Endothelial cell of umbilical vein (primary cell): ENCODE measurements around the gene NOTCH1. TPM values are rescaled to one million over a fixed set of nuclear protein-coding genes. Genes with fewer than 3 reads are reported as not detected.

Experiments
- Bru-seq: library from RNA; stranded (reverse); fragments of 400-500 nt; gene quantifications from one replicate; lab custom pipeline; 2021; lab: Mats Ljungman, UMichigan
- BruChase-seq, 2 experiments: library from RNA; stranded (reverse); fragments of 400-500 nt; gene quantifications; one replicate each; lab custom pipeline; 2021; lab: Mats Ljungman, UMichigan
- BruUV-seq: library from RNA; stranded (reverse); fragments of 400-500 nt; replicated peaks from 2 replicates; lab custom pipeline; 2021; lab: Mats Ljungman, UMichigan
- CTCF ChIA-PET: fragments of 300-600, 350-600 bp; sonication (Branson Sonifier 250); formaldehyde crosslinking; loops from one replicate; lab custom pipeline; 2021; ENCODE audit warnings: antibody characterized with exemption, inconsistent platforms; lab: Charles Lee
- POLR2A ChIA-PET: fragments of 300-600, 350-600 bp; sonication (Branson Sonifier 250); formaldehyde crosslinking; loops from one replicate; lab custom pipeline; 2021; ENCODE audit warnings: antibody characterized with exemption, inconsistent platforms; lab: Charles Lee
- DNase-seq: peaks from one replicate; pipeline ENCODE4 v3.0.0-alpha.2; 2011; ENCODE audit warnings: low read depth, low spot score
- FAIRE-seq: peaks from 2 replicates; lab custom pipeline; 2011; peaks lifted over from hg19 to GRCh38; lab: Jason Lieb, UNC
- H2AFZ ChIP-seq: 2 replicates; pipeline ENCODE4 v1.6.0; 2012; ENCODE audit warnings: low read depth, low read length, control low read depth, inconsistent platforms
- H3K27ac ChIP-seq: 2 replicates; pipeline ENCODE4 v1.5.1; 2011; ENCODE audit warnings: low read depth, mild to moderate bottlenecking, control low read depth, low read length, moderate library complexity; ENCODE audit not compliant: insufficient read depth
- H3K27me3 ChIP-seq, 2 experiments: 2 replicates each; pipeline versions ENCODE4 v1.6.0 to v1.6.1; 2011; ENCODE audit warnings: low read length in 2 of 2, mixed read lengths in 1 of 2; ENCODE audit not compliant: control insufficient read depth in 2 of 2, insufficient read depth in 2 of 2
- H3K36me3 ChIP-seq, 2 experiments: 2 replicates in 1 of 2; 3 replicates in 1 of 2; pipeline ENCODE4 v1.5.1; 2011; ENCODE audit warnings: low read length in 2 of 2, mild to moderate bottlenecking in 1 of 2, moderate library complexity in 1 of 2; ENCODE audit not compliant: control insufficient read depth in 2 of 2, insufficient read depth in 2 of 2; ENCODE audit errors: extremely low read depth in 1 of 2
- H3K4me1 ChIP-seq: 3 replicates; pipeline ENCODE4 v1.5.1; 2011; ENCODE audit warnings: mild to moderate bottlenecking, low read length; ENCODE audit not compliant: control insufficient read depth, insufficient read depth; ENCODE audit errors: extremely low read depth
- H3K4me2 ChIP-seq: 2 replicates; pipeline ENCODE4 v1.6.1; 2011; ENCODE audit warnings: low read length, control low read depth, mixed read lengths; ENCODE audit not compliant: insufficient read depth
- H3K4me3 ChIP-seq, 3 experiments: fragments of 200-600 bp in 1 of 3; sonication (generic), shearing (Covaris generic) in 1 of 3; replicated peaks in 1 of 3; 2 replicates each; pipeline ENCODE4 v1.5.1; 2011 to 2016; ENCODE audit warnings: control low read depth in 3 of 3, low read length in 3 of 3, mild to moderate bottlenecking in 2 of 3, inconsistent platforms in 1 of 3, low read depth in 1 of 3, moderate library complexity in 1 of 3; ENCODE audit not compliant: insufficient read depth in 1 of 3
- H3K79me2 ChIP-seq: 2 replicates; pipeline ENCODE4 v1.6.0; 2012; ENCODE audit warnings: low read length, inconsistent platforms; ENCODE audit not compliant: control insufficient read depth, insufficient read depth
- H3K9ac ChIP-seq: replicated peaks from 2 replicates; pipeline ENCODE3; 2011; ENCODE audit warnings: low read length, control low read depth; ENCODE audit not compliant: insufficient read depth; ENCODE audit errors: extremely low read depth
- H3K9me1 ChIP-seq: replicated peaks from 3 replicates; pipeline ENCODE4 v1.6.0; 2011; ENCODE audit warnings: mild to moderate bottlenecking, low read length; ENCODE audit not compliant: control insufficient read depth, insufficient read depth; ENCODE audit errors: extremely low read depth
- H3K9me3 ChIP-seq: replicated peaks from 2 replicates; pipeline ENCODE4 v1.5.1; 2012; ENCODE audit warnings: low read length, inconsistent platforms; ENCODE audit not compliant: control insufficient read depth, insufficient read depth
- H4K20me1 ChIP-seq: replicated peaks from 2 replicates; pipeline ENCODE3; 2011; ENCODE audit warnings: mild to moderate bottlenecking, low read length; ENCODE audit not compliant: control insufficient read depth, insufficient read depth; ENCODE audit errors: extremely low read depth
- EZH2 ChIP-seq: IDR thresholded peaks from 2 replicates; pipeline ENCODE4 v1.6.1; 2012; ENCODE audit warnings: borderline replicate concordance, low read depth, mild to moderate bottlenecking, moderate library complexity, low read length, inconsistent platforms; ENCODE audit not compliant: severe bottlenecking
- POLR2A ChIP-seq: IDR thresholded peaks from 2 replicates; pipeline ENCODE4 v1.6.1; 2012; ENCODE audit warnings: low read depth, mild to moderate bottlenecking, control low read depth, low read length
- POLR2AphosphoS5 ChIP-seq: IDR thresholded peaks from 2 replicates; pipeline ENCODE4 v1.6.1; 2012; ENCODE audit warnings: low read depth, mild to moderate bottlenecking, control low read depth, low read length, moderate library complexity; ENCODE audit not compliant: insufficient read depth
- dilution Hi-C: fragments of 300-500 bp; cut with MboI; formaldehyde crosslinking; loops from one replicate; pipeline ENCODE4 v1.15.0; 2019; ENCODE audit warnings: low sequenced_read_pairs; ENCODE audit not compliant: extremely low pct_ligation_motif_present
- intact Hi-C: fragments of 100-400 bp; cut with micrococcal nuclease; formaldehyde crosslinking; loops from one replicate; pipeline ENCODE4 v1.10.0; 2022
- long read RNA-seq: library from polyadenylated mRNA; stranded (forward); transcript quantifications from one replicate; pipeline ENCODE4 v2.0.0, GENCODE V29; 2021
- polyA minus RNA-seq, 3 experiments: library from RNA; depleted of rRNA, polyadenylated mRNA; stranded (reverse); fragments of >200 nt; gene quantifications; 1 replicate in 1 of 3; 2 replicates in 2 of 3; pipeline ENCODE4 v1.2.3, GENCODE V29; 2011
- polyA plus RNA-seq, 4 experiments: library from polyadenylated mRNA; depleted of rRNA in 3 of 4; stranded (reverse) in 3 of 4; unstranded in 1 of 4; fragments of >200 nt; gene quantifications; 2 replicates each; pipeline versions ENCODE4 v1.2.1 to v1.2.3, GENCODE V29; 2011 to 2012; ENCODE audit warnings: missing spikeins in 1 of 4
- total RNA-seq: library from RNA; stranded (reverse); gene quantifications from 2 replicates; pipeline ENCODE4 v1.2.3, GENCODE V29; 2021
- TF ChIP-seq, protein P1 (sequence below): IDR thresholded peaks from 2 replicates; pipeline ENCODE4 v1.6.1; 2011; ENCODE audit not compliant: insufficient read depth, insufficient read length

The NOTCH1 gene
- total RNA-seq (153 and 161 TPM in 2 replicates), polyA plus RNA-seq (27.0 and 31.7 TPM in 2 replicates), polyA minus RNA-seq (52.5 and 73.2 TPM in 2 replicates), Bru-seq, nascent RNA (percentile 72 among the genes with signal in this experiment), BruChase-seq, experiment 1, labeled RNA remaining after a 6-hour chase (percentile 95 among the genes with signal in this experiment), BruChase-seq, experiment 2, labeled RNA remaining after a 2-hour chase (percentile 94 among the genes with signal in this experiment)
- polyA plus RNA-seq (2011; cell fraction: cytosol; rRNA removed), result 22.4 and 26.2 TPM in 2 replicates
- polyA plus RNA-seq (2011; cell fraction: nucleus; rRNA removed), result 75.3 and 84.8 TPM in 2 replicates
- polyA plus RNA-seq (2012), result 33.7 and 50.3 TPM in 2 replicates
- polyA minus RNA-seq (2011; cell fraction: cytosol; rRNA and poly(A)+ RNA removed), result 13.9 TPM
- polyA minus RNA-seq (2011; cell fraction: nucleus; rRNA and poly(A)+ RNA removed), result 49.7 and 95.4 TPM in 2 replicates
- long read RNA-seq, partial matches to known transcripts, result 104 of 110 reads
- long read RNA-seq, other reads (novel, unspliced or antisense), result 6 of 110 reads

DNA sequence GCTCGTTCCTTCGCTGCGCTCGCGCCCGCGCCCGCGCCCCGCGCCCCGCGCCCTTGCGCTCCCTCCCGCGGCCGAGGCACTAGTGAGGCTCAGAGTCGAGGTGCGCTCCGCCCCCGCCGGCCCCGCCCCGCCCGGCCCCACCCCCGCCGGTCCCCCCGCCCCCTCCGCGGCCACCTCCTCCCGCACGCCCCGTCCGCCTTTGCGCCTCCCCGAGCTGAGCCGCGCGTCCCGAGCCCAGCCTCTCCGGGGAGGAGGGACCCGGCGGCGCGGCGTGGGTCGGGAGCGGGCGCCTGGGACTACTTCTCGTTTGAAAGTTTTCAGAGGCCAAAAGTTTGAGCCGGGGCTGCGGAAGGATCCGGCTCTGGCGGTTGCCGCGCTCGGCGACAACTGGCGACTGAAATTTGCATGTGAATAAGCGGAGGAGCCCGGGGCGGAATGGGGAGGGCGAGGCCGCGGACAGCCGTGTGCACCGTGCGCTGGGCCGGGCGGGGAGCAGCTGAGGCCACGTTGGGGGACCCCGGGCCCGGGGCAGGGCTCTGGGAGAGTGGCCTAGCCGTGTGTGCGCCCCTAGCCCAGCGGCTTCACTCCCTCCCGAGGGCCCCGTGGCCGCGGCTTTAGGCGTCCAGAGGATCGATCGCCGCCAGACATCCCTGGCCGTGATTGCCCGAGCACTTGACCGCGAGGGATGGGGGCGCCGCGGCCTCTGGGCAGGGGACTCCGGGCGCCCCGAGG is at the start of gene NOTCH1:
Gene NOTCH1 (minus strand): TSS at position 84 of the 732 bp plus-strand sequence. CDS start 262 bp downstream, outside the sequence.
- Histone ChIP-seq H2AFZ (peak within 1 kb of the TSS; percentile 36), H3K27me3 (no peaks in the 10 kb centered on the region), H3K9me1 (no peaks in the 10 kb centered on the region), H3K79me2 (peaks cover 46% of the 10 kb centered on the region), H3K4me1 (peaks cover 45% of the 10 kb centered on the region), H3K36me3 (peaks cover 9 to 11% of the 10 kb centered on the region in 2 experiments), H3K27ac (peak within 1 kb of the TSS; percentile 68), H3K4me2 (peak within 1 kb of the TSS; percentile 84), H3K9ac (peak within 1 kb of the TSS; percentile 78), H3K9me3 (no peaks in the 10 kb centered on the region), H3K4me3 (peak within 1 kb of the TSS; percentile 81 to 98 (median 91)), H4K20me1 (no peaks in the 10 kb centered on the region)
- FAIRE-seq (peak; percentile 81), DNase-seq (peak; percentile 88)
- intact Hi-C loops, result loop anchor here (1.0 to 2.0 kb wide), 3 partner anchors 15 to 79 kb away; no protein-coding TSS in a partner anchor
- BruUV-seq, result no TSS peak
- dilution Hi-C loops, result no loop called here
- ChIA-PET CTCF (interaction anchor here (0.7 to 1.3 kb wide), 5 partner anchors 16 to 79 kb away, joined by 3 to 4 read pairs (median 3); no protein-coding TSS in a partner anchor), POLR2A (interaction anchor here (0.7 to 0.8 kb wide), 2 partner anchors 68 to 116 kb away, joined by 3 to 6 read pairs; partner anchors contain the start of gene EGFL7)
- peak; percentile 63 for TF ChIP-seq POLR2AphosphoS5
- peak; percentile 6 for TF ChIP-seq POLR2A
- TF ChIP-seq, protein P1, sequence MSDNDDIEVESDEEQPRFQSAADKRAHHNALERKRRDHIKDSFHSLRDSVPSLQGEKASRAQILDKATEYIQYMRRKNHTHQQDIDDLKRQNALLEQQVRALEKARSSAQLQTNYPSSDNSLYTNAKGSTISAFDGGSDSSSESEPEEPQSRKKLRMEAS, result no peak

DNA sequence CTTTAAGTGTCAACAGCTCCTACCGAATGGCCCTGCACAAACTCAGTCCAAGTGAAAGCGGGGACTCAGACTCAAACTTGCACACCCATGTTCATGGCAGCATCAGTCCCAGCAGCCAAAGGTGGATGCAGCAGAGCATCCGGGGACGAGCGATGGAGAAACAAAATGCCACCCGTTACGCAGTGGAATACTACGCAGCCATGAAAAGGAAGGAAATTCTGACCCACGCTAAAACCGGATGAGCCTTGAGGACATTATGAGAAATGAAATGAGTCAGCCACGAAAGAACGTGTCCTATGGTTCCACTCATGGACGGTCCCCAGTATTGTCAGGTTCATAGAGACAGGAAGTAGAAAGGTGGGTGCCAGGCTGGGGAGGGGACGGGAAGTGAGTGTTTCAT is 48.6 kb upstream of the NOTCH1 start:
- H3K36me3 ChIP-seq, result no peaks in the 10 kb centered on the region
- H3K79me2 ChIP-seq, result no peaks in the 10 kb centered on the region
- no peaks in the 10 kb centered on the region for H3K4me1 ChIP-seq
- no peak overlapping the region for H3K27ac ChIP-seq
- no peak overlapping the region for H3K4me3 ChIP-seq
- no peaks in the 10 kb centered on the region for H4K20me1 ChIP-seq
- no peak for DNase-seq
- FAIRE-seq, result no peak
- H3K27me3 ChIP-seq, result no peaks in the 10 kb centered on the region
- H2AFZ ChIP-seq, result no peak overlapping the region
- ChIA-PET POLR2A (no interaction called here), CTCF (no interaction called here)
- H3K4me2 ChIP-seq, result no peak overlapping the region
- intact Hi-C loops (no loop called here), dilution Hi-C loops (no loop called here)
- no peak overlapping the region for H3K9ac ChIP-seq
- BruUV-seq, result no TSS peak
- no peaks in the 10 kb centered on the region for H3K9me3 ChIP-seq
- H3K9me1 ChIP-seq, result no peaks in the 10 kb centered on the region
- TF ChIP-seq EZH2, result no peak
